SU-DHL-6 (cell line): ENCODE measurements around the gene SNAP29.
"Not testable (repeated sequence)": the region's sequence is repeated elsewhere in the genome, so short reads cannot be mapped to it uniquely, and the experiment has no call there.

Source experiments
- H2AFZ ChIP-seq: fragments of 200-600 bp; sonication (generic); 2 replicates; pipeline ENCODE4 v1.6.1; 2014; ENCODE audit warnings: low read depth, mild to moderate bottlenecking, moderate library complexity, mixed read lengths, antibody characterized with exemption, low read length; ENCODE audit not compliant: severe bottlenecking
- H3F3A ChIP-seq: fragments of 200-600 bp; shearing (Covaris generic); 2 replicates; pipeline ENCODE4 v1.6.0; 2016; ENCODE audit warnings: antibody characterized with exemption, mild to moderate bottlenecking; ENCODE audit not compliant: insufficient read depth
- H3K27ac ChIP-seq: fragments of 200-600 bp; sonication (generic); 2 replicates; pipeline ENCODE4 v1.5.1; 2016; ENCODE audit warnings: low read depth, mild to moderate bottlenecking, low read length, moderate library complexity, mixed read lengths
- H3K27me3 ChIP-seq: fragments of 200-600 bp; sonication (generic), shearing (Covaris generic); 2 replicates; pipeline ENCODE4 v1.6.0; 2014; ENCODE audit warnings: mild to moderate bottlenecking, low read length
- H3K36me3 ChIP-seq: fragments of 200-600 bp; sonication (generic); 2 replicates; pipeline ENCODE4 v1.6.1; 2014; ENCODE audit warnings: mild to moderate bottlenecking, low read length, mixed read lengths
- H3K4me2 ChIP-seq: fragments of 300-600, 200-600 bp; shearing (Covaris generic), sonication (generic); 2 replicates; pipeline ENCODE4 v1.6.0; 2014; ENCODE audit warnings: low read length, low read depth, mild to moderate bottlenecking; ENCODE audit not compliant: poor library complexity, severe bottlenecking
- H3K4me3 ChIP-seq: fragments of 200-600 bp; sonication (generic); 2 replicates; pipeline ENCODE4 v1.5.1; 2014; ENCODE audit warnings: antibody characterized with exemption, low read length, mild to moderate bottlenecking, mixed read lengths; ENCODE audit not compliant: insufficient read depth, poor library complexity, severe bottlenecking
- H3K79me2 ChIP-seq: fragments of 200-600 bp; sonication (generic); 2 replicates; pipeline ENCODE4 v1.6.1; 2014; ENCODE audit warnings: mild to moderate bottlenecking, low read length, moderate library complexity; ENCODE audit not compliant: insufficient read depth
- H3K9ac ChIP-seq: fragments of 200-600 bp; sonication (generic); 2 replicates; pipeline ENCODE4 v1.7.0; 2014; ENCODE audit warnings: mild to moderate bottlenecking, low read length
- H3K9me2 ChIP-seq: fragments of 200-600 bp; sonication (generic); replicated peaks from 2 replicates; pipeline ENCODE4 v1.6.1; 2014; ENCODE audit warnings: low read length; ENCODE audit not compliant: insufficient read depth
- H3K9me3 ChIP-seq: fragments of 200-600 bp; sonication (generic); 2 replicates; pipeline ENCODE4 v1.6.1; 2014; ENCODE audit warnings: low read length, mixed read lengths; ENCODE audit not compliant: insufficient read depth
- H4K20me1 ChIP-seq: fragments of 200-600 bp; sonication (generic); 2 replicates; pipeline ENCODE4 v1.6.1; 2014; ENCODE audit warnings: low read depth, mild to moderate bottlenecking, antibody characterized with exemption, low read length, moderate library complexity, mixed read lengths
- EZH2phosphoT487 ChIP-seq: fragments of 200-600 bp; sonication (generic), shearing (Covaris generic); conservative IDR thresholded peaks from 2 replicates; pipeline ENCODE4 v1.6.1; 2018; ENCODE audit warnings: mild to moderate bottlenecking, antibody characterized with exemption, low read length, moderate library complexity, mixed read lengths
- TF ChIP-seq, protein P1 (sequence below): fragments of 200-600 bp; sonication (generic); IDR thresholded peaks from one replicate; pipeline ENCODE4 v1.5.1; 2017; ENCODE audit warnings: antibody characterized with exemption, mild to moderate bottlenecking, low read length, moderate library complexity; ENCODE audit not compliant: insufficient read depth, poor library complexity, severe bottlenecking

The SNAP29 gene

DNA sequence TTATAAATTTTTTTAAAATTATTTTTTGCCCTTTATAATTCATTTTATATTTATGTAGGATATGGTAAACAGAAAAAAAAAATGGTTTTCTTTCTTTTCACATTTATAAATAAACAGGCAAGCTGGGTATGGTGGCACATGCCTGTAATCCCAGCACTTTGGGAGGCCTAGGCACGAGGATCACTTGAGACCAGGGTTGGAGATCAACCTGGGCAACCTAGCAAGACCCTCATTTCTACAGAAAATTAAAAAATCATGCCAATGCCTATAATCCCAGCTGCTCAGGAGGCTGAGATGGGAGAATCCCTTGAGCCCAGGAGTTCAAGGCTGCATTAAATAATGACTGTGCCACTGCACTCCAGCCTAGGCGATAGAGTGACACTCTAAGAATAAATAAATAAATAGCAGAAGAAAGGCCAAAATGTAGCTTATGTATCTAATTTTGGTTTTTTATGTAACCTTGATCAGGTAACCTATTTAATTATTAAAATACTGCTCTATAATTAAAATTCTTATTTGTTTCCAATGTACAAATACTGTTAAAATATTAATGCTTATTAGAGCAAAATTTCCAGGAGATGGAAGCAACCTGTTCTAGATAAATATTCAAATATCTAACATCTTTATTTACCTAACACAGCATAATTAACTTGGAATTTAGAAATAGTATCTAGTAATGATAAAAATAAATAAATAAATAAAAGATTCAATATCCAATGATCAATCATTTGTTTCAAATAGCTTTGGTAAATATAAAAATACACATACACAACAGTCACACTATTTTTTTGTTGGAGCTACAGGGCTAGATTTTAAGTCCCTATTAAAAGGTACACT is 21.6 kb upstream of the SNAP29 start:
- Histone ChIP-seq H3F3A (no peaks in the 10 kb centered on the region), H3K9me3 (no peaks in the 10 kb centered on the region), H3K9ac (no peak overlapping the region), H4K20me1 (no peaks in the 10 kb centered on the region), H3K27ac (no peak overlapping the region), H3K4me3 (no peak overlapping the region), H2AFZ (no peak overlapping the region), H3K9me2 (no peaks in the 10 kb centered on the region), H3K79me2 (peaks cover 23% of the 10 kb centered on the region), H3K4me2 (no peak overlapping the region), H3K27me3 (no peaks in the 10 kb centered on the region), H3K36me3 (no peaks in the 10 kb centered on the region)
- no peak for TF ChIP-seq EZH2phosphoT487
- TF ChIP-seq, protein P1, sequence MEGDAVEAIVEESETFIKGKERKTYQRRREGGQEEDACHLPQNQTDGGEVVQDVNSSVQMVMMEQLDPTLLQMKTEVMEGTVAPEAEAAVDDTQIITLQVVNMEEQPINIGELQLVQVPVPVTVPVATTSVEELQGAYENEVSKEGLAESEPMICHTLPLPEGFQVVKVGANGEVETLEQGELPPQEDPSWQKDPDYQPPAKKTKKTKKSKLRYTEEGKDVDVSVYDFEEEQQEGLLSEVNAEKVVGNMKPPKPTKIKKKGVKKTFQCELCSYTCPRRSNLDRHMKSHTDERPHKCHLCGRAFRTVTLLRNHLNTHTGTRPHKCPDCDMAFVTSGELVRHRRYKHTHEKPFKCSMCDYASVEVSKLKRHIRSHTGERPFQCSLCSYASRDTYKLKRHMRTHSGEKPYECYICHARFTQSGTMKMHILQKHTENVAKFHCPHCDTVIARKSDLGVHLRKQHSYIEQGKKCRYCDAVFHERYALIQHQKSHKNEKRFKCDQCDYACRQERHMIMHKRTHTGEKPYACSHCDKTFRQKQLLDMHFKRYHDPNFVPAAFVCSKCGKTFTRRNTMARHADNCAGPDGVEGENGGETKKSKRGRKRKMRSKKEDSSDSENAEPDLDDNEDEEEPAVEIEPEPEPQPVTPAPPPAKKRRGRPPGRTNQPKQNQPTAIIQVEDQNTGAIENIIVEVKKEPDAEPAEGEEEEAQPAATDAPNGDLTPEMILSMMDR: no peak

DNA sequence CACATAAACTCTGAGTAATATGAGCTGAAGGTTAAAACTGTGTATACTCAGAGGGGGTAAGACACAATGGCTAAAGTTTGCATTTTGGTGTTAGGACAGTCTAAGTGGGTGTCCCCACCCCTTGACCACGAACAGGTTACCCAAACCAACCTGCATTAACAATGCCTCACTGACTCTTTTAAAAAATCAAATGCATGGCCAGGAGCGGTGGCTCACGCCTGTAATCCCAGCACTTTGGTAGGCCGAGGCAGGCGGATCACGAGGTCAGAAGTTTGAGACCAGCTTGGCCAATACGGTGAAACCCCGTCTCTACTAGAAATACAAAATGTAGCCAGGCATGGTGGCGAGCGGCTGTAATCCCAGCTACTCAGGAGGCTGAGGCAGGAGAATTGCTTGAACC is 19.5 kb upstream of the SNAP29 start:
- not testable (repeated sequence) for H3F3A ChIP-seq, H3K27me3 ChIP-seq, H3K9ac ChIP-seq, H3K4me2 ChIP-seq, H4K20me1 ChIP-seq, H3K9me3 ChIP-seq, H3K4me3 ChIP-seq, H3K27ac ChIP-seq, H3K36me3 ChIP-seq, H3K9me2 ChIP-seq, H2AFZ ChIP-seq
- H3K79me2 ChIP-seq: peaks cover 37% of the 10 kb centered on the region

GRCh38 chr22:20839837-20840645 is 18.8 kb upstream of the SNAP29 start:
- Histone ChIP-seq H2AFZ (no peak overlapping the region), H3K4me2 (no peak overlapping the region), H3K27me3 (no peaks in the 10 kb centered on the region), H4K20me1 (no peaks in the 10 kb centered on the region), H3K9me2 (no peaks in the 10 kb centered on the region), H3K27ac (no peak overlapping the region), H3F3A (no peaks in the 10 kb centered on the region), H3K9ac (no peak overlapping the region), H3K9me3 (no peaks in the 10 kb centered on the region), H3K79me2 (peaks cover 44% of the 10 kb centered on the region), H3K36me3 (no peaks in the 10 kb centered on the region), H3K4me3 (no peak overlapping the region)
- no peak for TF ChIP-seq EZH2phosphoT487
- TF ChIP-seq, protein P1: no peak
